ENCODE data around the gene DTD1. TPM values are rescaled to one million over a fixed set of nuclear protein-coding genes. Genes with fewer than 3 reads are reported as not detected.

The DTD1 gene
- total RNA-seq, 2 donors from 2014 or later, result 8.9 to 16.1 TPM

GRCh38 chr20:18666803-18667415 is 79.1 kb downstream of the DTD1 start:
- Histone ChIP-seq H3K36me3 (replicated peaks in 1 of 2; ENCODE audit: insufficient read depth in 1 of 2, low read depth in 2 of 2) (no peaks in the 10 kb centered on the region), H3K9me3 (no peaks in the 10 kb centered on the region), H3K4me3 (no peak overlapping the region), H3K4me1 (peaks cover 6% of the 10 kb centered on the region), H3K27me3 (no peaks in the 10 kb centered on the region), H3K27ac (no peak overlapping the region)
- TF ChIP-seq CTCF (IDR thresholded peaks at IDR 0.05) (no peak), POLR2A (IDR thresholded peaks at IDR 0.05) (no peak)
- DNase-seq, result no peak
- no peak for ATAC-seq
- 82 to 83% methylated on average over 8 to 9 of the region's 9 CpGs for WGBS, 2 donors
- intact Hi-C loops (cut with DNase I), result no loop called here

- Histone ChIP-seq H3K27me3 (no peaks in the 10 kb centered on the region), H3K4me3 (no peak overlapping the region), H3K9me3 (no peaks in the 10 kb centered on the region), H3K27ac (no peak overlapping the region), H3K36me3 (replicated peaks in 1 of 2; ENCODE audit: insufficient read depth in 1 of 2, low read depth in 2 of 2) (no peaks in the 10 kb centered on the region), H3K4me1 (peaks cover 6% of the 10 kb centered on the region)
- ATAC-seq (no peak), DNase-seq (no peak)
- 89 to 93% methylated on average over 14 to 15 of the region's 15 CpGs for WGBS, 2 donors
- intact Hi-C loops (cut with DNase I), result no loop called here
- TF ChIP-seq CTCF (IDR thresholded peaks at IDR 0.05), result no peak
- TF ChIP-seq POLR2A (IDR thresholded peaks at IDR 0.05), result no peak
Measured at GRCh38 chr20:18669241-18670019, 81.6 kb downstream of the DTD1 start.

- ATAC-seq, result no peak
- TF ChIP-seq CTCF (IDR thresholded peaks at IDR 0.05) (no peak), POLR2A (IDR thresholded peaks at IDR 0.05) (no peak)
- H3K4me1 ChIP-seq, result peaks cover 6% of the 10 kb centered on the region
- no peak overlapping the region for H3K4me3 ChIP-seq
- DNase-seq, result no peak
- no peaks in the 10 kb centered on the region for H3K36me3 ChIP-seq (replicated peaks in 1 of 2; ENCODE audit: insufficient read depth in 1 of 2, low read depth in 2 of 2)
- 92 to 94% methylated on average over 3 of the region's 3 CpGs for WGBS, 2 donors
- no peaks in the 10 kb centered on the region for H3K9me3 ChIP-seq
- H3K27me3 ChIP-seq, result no peaks in the 10 kb centered on the region
- no peak overlapping the region for H3K27ac ChIP-seq
- intact Hi-C loops (cut with DNase I), result no loop called here
Measured at GRCh38 chr20:18671203-18671710, 83.4 kb downstream of the DTD1 start.

- 87 to 90% methylated on average over 8 to 9 of the region's 9 CpGs for WGBS, 2 donors
- no peak for DNase-seq
- Histone ChIP-seq H3K27me3 (no peaks in the 10 kb centered on the region), H3K4me3 (no peak overlapping the region), H3K36me3 (replicated peaks in 1 of 2; ENCODE audit: insufficient read depth in 1 of 2, low read depth in 2 of 2) (no peaks in the 10 kb centered on the region), H3K27ac (no peak overlapping the region), H3K9me3 (no peaks in the 10 kb centered on the region), H3K4me1 (peaks cover 6% of the 10 kb centered on the region)
- no peak for ATAC-seq
- no peak for TF ChIP-seq CTCF (IDR thresholded peaks at IDR 0.05)
- TF ChIP-seq POLR2A (IDR thresholded peaks at IDR 0.05), result no peak
- intact Hi-C loops (cut with DNase I), result no loop called here
Measured at GRCh38 chr20:18672834-18673233, 85.0 kb downstream of the DTD1 start.
